ENCODE measurements around the gene SLC38A2.

SLC38A2 gene

DNA sequence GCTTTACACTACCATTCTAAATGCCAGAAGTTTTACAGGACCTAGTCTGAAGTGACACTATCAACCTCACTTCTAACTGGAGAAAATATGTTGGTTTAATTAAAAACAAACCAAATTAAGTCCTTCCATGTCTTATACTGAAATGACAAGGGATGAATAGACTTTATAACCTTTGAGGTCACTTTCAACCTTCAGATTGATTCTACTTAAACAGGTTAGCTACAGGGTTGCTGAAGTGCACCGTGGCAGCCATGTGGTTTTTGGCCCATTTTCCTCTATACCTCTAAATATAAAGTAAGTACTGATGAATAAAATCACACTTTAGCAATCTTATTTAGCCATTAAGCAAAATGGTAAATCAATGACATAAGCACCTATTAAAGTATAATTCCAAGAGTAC is 3.9 kb downstream of the SLC38A2 start:
- Histone ChIP-seq H3K36me3 (ENCODE audit: insufficient read depth, low read length) (peaks cover 78% of the 10 kb centered on the region), H3K79me2 (ENCODE audit: control insufficient read depth, insufficient read depth, low read length, unreplicated experiment) (peaks cover 93% of the 10 kb centered on the region), H3K27ac (ENCODE audit: low read depth, low read length) (peak overlapping the region; percentile 85), H3K27me3 (ENCODE audit: insufficient read depth, low read length) (no peaks in the 10 kb centered on the region), H3K4me3 (ENCODE audit: low read depth, low read length) (peak overlapping the region; percentile 99), H3K4me1 (ENCODE audit: control insufficient read depth, insufficient read depth, low read length, unreplicated experiment) (peaks cover 55% of the 10 kb centered on the region), H2AFZ (ENCODE audit: low read length, unreplicated experiment) (no peak overlapping the region)

DNA sequence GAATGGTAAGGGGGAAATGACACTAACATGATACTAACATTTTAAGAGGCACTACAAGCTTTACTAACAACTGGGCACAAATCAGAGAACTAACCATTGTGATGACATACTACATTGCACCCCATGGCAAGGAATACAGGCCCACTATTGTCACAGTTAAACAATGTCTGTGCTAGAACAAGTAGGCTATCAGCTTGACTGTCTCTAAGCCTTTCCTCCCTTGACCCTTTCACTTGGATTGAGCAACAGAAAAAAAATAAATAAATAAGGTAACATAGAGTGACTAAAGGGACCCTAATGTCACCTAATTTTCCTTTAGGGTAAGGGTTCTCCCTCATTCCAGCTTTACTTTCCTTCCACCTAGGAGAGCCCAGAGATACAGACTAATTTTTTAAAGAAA is 4.4 kb downstream of the SLC38A2 start:
- H3K4me3 ChIP-seq (ENCODE audit: low read depth, low read length) = peak overlapping the region; percentile 99
- H3K4me1 ChIP-seq (ENCODE audit: control insufficient read depth, insufficient read depth, low read length, unreplicated experiment) = peaks cover 58% of the 10 kb centered on the region
- peaks cover 83% of the 10 kb centered on the region for H3K36me3 ChIP-seq (ENCODE audit: insufficient read depth, low read length)
- peak overlapping the region; percentile 85 for H3K27ac ChIP-seq (ENCODE audit: low read depth, low read length)
- peaks cover 91% of the 10 kb centered on the region for H3K79me2 ChIP-seq (ENCODE audit: control insufficient read depth, insufficient read depth, low read length, unreplicated experiment)
- no peak overlapping the region for H2AFZ ChIP-seq (ENCODE audit: low read length, unreplicated experiment)
- H3K27me3 ChIP-seq (ENCODE audit: insufficient read depth, low read length) = no peaks in the 10 kb centered on the region

DNA sequence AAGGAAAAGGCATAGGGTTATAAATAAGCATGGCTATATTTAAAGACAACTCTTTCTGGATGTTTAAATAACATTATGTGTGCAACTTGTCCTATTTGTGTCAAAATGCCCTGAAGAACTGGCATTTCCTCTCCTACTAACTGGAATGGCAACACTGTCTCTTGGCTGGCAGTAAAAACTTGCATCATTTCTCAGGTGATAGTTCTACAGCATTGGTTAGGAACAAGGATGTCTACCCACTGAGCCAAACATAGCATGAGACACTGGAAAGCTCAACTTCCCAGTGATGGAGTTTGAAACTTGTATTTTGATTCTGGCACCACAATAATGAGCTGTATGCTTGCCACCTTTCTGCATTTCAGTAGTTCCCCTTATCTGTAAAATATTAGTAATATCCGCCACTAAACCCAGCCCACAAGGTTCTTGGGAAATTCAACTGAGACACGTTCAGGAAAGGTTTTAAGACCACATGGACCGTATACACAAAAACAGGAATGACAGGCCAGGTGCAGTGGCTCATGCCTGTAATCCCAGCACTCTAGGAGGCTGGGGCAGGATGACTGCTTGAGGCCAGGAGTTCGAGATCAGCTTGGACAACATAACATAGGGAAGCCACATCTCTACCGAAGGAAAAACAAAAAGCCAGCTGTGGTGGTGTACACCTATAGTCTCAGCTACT is 5.1 kb downstream of the SLC38A2 start:
- Histone ChIP-seq H3K27ac (ENCODE audit: low read depth, low read length) (peak overlapping the region; percentile 85), H3K79me2 (ENCODE audit: control insufficient read depth, insufficient read depth, low read length, unreplicated experiment) (peaks cover 87% of the 10 kb centered on the region), H2AFZ (ENCODE audit: low read length, unreplicated experiment) (no peak overlapping the region), H3K4me3 (ENCODE audit: low read depth, low read length) (peak overlapping the region; percentile 99), H3K36me3 (ENCODE audit: insufficient read depth, low read length) (peaks cover 90% of the 10 kb centered on the region), H3K27me3 (ENCODE audit: insufficient read depth, low read length) (no peaks in the 10 kb centered on the region), H3K4me1 (ENCODE audit: control insufficient read depth, insufficient read depth, low read length, unreplicated experiment) (peaks cover 60% of the 10 kb centered on the region)

DNA sequence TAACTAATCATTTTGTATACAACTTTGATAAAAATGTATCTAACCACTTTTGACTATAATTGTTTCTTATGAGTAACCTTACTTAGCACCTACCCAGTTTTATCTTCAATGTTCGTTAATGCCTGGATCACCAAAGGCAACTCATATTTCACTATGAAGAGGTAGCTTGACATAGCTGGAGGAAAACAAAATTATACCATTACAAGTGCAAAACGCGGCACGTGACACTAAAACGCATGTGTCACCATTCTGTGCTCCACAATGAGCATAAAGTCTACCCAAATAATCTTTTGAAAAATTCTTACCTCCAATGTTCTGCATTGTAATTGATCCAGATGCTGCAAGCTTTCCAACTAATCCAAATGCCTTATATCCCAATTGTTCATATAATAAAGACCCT is 5.8 kb downstream of the SLC38A2 start:
- Histone ChIP-seq H3K27ac (ENCODE audit: low read depth, low read length) (peak overlapping the region; percentile 85), H3K4me1 (ENCODE audit: control insufficient read depth, insufficient read depth, low read length, unreplicated experiment) (peaks cover 60% of the 10 kb centered on the region), H3K36me3 (ENCODE audit: insufficient read depth, low read length) (peaks cover 96% of the 10 kb centered on the region), H3K27me3 (ENCODE audit: insufficient read depth, low read length) (no peaks in the 10 kb centered on the region), H3K4me3 (ENCODE audit: low read depth, low read length) (peak overlapping the region; percentile 99), H3K79me2 (ENCODE audit: control insufficient read depth, insufficient read depth, low read length, unreplicated experiment) (peaks cover 79% of the 10 kb centered on the region), H2AFZ (ENCODE audit: low read length, unreplicated experiment) (no peak overlapping the region)

DNA sequence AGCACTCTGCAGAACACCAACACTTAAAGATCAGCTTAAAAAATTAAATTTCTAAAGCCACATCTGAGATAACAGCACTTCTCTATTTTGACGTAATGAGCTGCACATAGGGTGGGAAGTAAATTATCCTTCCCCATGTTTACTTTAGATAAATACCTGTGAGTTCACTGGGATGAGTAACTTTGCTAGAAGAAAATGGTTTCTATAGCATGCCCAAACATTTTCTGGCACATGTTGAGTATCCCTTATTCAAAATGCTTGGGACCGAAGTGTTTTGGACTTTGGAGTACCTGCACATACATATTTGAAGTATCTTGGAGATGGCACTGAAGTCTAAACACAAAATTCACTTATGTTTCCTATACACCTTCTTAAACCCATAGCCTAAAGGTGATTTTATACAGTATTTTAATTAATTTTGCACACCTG is 6.6 kb downstream of the SLC38A2 start:
- Histone ChIP-seq H2AFZ (ENCODE audit: low read length, unreplicated experiment) (no peak overlapping the region), H3K4me3 (ENCODE audit: low read depth, low read length) (peak overlapping the region; percentile 99), H3K36me3 (ENCODE audit: insufficient read depth, low read length) (peaks cover 99% of the 10 kb centered on the region), H3K4me1 (ENCODE audit: control insufficient read depth, insufficient read depth, low read length, unreplicated experiment) (peaks cover 60% of the 10 kb centered on the region), H3K27me3 (ENCODE audit: insufficient read depth, low read length) (no peaks in the 10 kb centered on the region), H3K27ac (ENCODE audit: low read depth, low read length) (peak overlapping the region; percentile 85), H3K79me2 (ENCODE audit: control insufficient read depth, insufficient read depth, low read length, unreplicated experiment) (peaks cover 71% of the 10 kb centered on the region)

DNA sequence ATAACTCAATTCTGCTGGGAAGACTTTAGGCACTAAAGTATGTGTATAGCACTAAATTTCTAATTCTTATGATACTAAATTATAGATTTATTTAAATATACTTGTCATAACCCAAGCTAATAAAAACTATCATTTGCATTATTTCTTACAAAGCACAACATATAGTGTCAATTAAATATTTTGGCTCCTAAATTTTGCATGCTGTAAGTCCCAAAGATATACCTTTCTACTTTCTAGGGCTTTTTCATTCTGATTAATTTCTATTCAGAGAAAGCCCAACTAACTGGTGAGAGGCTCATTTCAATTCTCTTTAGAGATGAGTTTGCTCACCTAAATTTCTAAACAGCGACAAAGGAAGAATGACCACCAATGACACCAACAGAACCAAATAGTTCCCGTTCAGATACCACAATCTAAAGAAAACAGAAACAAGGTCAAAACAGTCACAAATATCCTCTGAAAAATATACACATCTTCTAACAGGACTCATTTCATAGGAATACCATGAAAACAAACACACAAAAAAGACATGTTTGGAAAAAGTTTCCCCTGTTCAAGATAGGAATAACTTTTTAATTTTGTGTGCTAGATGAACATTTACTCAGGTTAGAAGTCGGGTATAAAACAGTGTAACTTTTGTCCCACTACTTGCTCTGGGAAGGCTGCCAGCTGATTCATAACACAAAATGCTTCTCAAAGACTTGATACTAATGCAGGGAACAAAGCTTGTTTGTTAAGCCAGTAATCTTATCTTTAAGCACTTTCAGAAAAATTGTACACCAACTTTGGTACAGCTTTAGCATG is 7.6 kb downstream of the SLC38A2 start:
- H3K4me3 ChIP-seq (ENCODE audit: low read depth, low read length) = peak overlapping the region; percentile 99
- H3K36me3 ChIP-seq (ENCODE audit: insufficient read depth, low read length) = peaks cover 99% of the 10 kb centered on the region
- peaks cover 62% of the 10 kb centered on the region for H3K79me2 ChIP-seq (ENCODE audit: control insufficient read depth, insufficient read depth, low read length, unreplicated experiment)
- H2AFZ ChIP-seq (ENCODE audit: low read length, unreplicated experiment) = no peak overlapping the region
- H3K4me1 ChIP-seq (ENCODE audit: control insufficient read depth, insufficient read depth, low read length, unreplicated experiment) = peaks cover 61% of the 10 kb centered on the region
- no peaks in the 10 kb centered on the region for H3K27me3 ChIP-seq (ENCODE audit: insufficient read depth, low read length)
- peak overlapping the region; percentile 85 for H3K27ac ChIP-seq (ENCODE audit: low read depth, low read length)

DNA sequence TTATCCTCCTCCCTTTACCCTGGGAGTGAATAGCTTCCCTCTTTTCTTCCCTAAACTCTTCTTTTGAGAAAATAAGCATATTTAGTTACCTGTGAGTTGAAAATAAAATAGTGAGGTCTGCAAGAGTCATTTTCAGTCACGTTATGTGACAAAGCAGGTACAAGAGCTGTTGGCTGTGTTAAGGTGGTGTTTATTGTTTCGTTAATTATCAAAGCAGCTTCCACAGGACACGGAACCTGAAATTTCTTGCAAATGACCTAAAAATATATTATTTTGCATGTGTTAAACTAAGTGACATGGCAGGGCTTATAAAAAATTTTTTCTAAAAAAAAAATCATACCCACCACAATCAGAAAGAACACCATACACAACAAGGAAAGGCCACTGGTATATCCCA is 8.3 kb downstream of the SLC38A2 start:
- Histone ChIP-seq H3K27ac (ENCODE audit: low read depth, low read length) (peak overlapping the region; percentile 85), H2AFZ (ENCODE audit: low read length, unreplicated experiment) (no peak overlapping the region), H3K36me3 (ENCODE audit: insufficient read depth, low read length) (peaks cover 99% of the 10 kb centered on the region), H3K27me3 (ENCODE audit: insufficient read depth, low read length) (no peaks in the 10 kb centered on the region), H3K79me2 (ENCODE audit: control insufficient read depth, insufficient read depth, low read length, unreplicated experiment) (peaks cover 55% of the 10 kb centered on the region), H3K4me3 (ENCODE audit: low read depth, low read length) (peak overlapping the region; percentile 99), H3K4me1 (ENCODE audit: control insufficient read depth, insufficient read depth, low read length, unreplicated experiment) (peaks cover 66% of the 10 kb centered on the region)

DNA sequence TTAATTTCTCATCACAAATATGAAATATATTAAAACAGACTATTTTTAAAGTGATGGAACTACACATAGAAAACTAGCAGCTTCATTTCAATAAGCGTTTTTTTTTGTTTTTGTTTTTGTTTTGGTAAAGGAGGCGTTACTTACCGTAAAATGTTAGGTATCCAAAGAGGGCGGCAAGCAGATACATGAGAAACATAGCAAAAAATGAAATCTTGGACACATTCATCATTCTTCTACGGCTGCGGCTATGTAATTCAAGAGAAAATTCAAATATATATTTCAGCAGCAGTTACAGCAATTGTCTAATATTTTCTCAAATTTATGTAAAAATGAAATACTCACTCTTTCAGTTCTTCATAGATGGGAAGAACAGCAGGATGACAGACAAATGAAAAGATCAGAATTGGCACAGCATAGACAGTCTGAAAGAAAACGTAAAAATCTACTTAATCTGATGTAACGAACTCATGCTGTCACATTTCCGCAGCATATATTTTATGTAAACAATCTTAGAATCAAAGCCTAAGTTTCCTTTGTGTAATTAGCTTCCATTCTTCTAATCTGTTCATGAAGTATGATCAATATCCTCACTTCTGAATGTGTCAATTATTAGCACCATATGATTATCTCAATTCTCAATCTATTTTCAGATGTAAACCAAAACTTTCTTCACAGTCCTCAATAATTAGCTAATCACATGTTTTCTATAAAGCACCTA is 8.8 kb downstream of the SLC38A2 start:
- H3K79me2 ChIP-seq (ENCODE audit: control insufficient read depth, insufficient read depth, low read length, unreplicated experiment) = peaks cover 49% of the 10 kb centered on the region
- H3K27me3 ChIP-seq (ENCODE audit: insufficient read depth, low read length) = no peaks in the 10 kb centered on the region
- peaks cover 97% of the 10 kb centered on the region for H3K36me3 ChIP-seq (ENCODE audit: insufficient read depth, low read length)
- H3K4me3 ChIP-seq (ENCODE audit: low read depth, low read length) = peak overlapping the region; percentile 99
- no peak overlapping the region for H2AFZ ChIP-seq (ENCODE audit: low read length, unreplicated experiment)
- peaks cover 63% of the 10 kb centered on the region for H3K4me1 ChIP-seq (ENCODE audit: control insufficient read depth, insufficient read depth, low read length, unreplicated experiment)
- peak overlapping the region; percentile 85 for H3K27ac ChIP-seq (ENCODE audit: low read depth, low read length)

DNA sequence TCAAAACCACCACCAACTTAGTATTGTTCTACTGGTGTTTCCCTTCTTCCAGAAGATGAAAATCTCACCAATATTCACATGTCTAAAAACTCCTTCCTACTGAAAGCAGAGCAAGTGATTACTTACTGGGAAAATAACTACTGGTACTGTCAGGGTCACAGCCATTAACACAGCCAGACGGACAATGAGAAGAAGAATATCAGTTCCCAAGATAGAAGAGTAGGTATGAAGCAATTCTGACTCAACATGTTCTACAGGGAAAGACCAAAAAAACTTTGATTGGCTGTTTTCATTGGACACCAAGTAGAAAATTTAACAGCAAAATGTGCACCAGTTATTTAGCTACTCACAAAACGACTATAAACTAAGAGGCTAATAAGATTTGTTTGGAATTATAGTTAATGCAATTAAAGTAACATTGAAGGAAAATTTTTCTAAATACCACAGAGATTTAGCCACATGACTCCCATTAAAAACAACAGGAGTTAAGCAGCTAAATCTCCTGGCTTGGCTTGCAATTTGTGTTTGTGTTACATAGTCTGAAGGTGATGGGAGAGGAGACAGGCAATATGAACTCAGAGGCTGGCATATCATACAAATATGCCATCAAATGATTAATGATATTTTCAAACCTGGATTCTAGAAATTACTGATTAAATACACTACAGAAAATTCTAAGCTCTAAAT is 9.5 kb downstream of the SLC38A2 start:
- Histone ChIP-seq H3K27ac (ENCODE audit: low read depth, low read length) (peak overlapping the region; percentile 85), H3K27me3 (ENCODE audit: insufficient read depth, low read length) (no peaks in the 10 kb centered on the region), H2AFZ (ENCODE audit: low read length, unreplicated experiment) (no peak overlapping the region), H3K36me3 (ENCODE audit: insufficient read depth, low read length) (peaks cover 90% of the 10 kb centered on the region), H3K4me3 (ENCODE audit: low read depth, low read length) (peak overlapping the region; percentile 99), H3K79me2 (ENCODE audit: control insufficient read depth, insufficient read depth, low read length, unreplicated experiment) (peaks cover 42% of the 10 kb centered on the region), H3K4me1 (ENCODE audit: control insufficient read depth, insufficient read depth, low read length, unreplicated experiment) (peaks cover 56% of the 10 kb centered on the region)

DNA sequence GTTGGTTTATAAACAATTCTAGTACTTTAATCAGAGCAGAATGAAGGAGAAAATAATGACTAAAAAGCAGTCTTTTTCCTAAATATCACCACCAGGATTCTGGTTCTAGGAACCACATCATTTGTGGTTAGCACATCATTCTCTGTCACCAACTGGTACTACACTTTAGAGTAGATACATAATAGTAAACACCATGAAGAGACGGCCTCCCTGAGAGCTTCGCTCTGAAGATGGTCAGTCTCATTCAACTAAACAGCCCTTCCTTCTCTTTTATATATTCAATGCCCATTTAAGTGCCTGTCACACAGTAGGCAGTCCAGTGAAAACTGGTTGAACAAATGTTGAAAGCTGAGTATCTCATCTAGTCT is 10.9 kb downstream of the SLC38A2 start:
- H3K79me2 ChIP-seq (ENCODE audit: control insufficient read depth, insufficient read depth, low read length, unreplicated experiment) = peaks cover 28% of the 10 kb centered on the region
- peaks cover 76% of the 10 kb centered on the region for H3K36me3 ChIP-seq (ENCODE audit: insufficient read depth, low read length)
- H2AFZ ChIP-seq (ENCODE audit: low read length, unreplicated experiment) = no peak overlapping the region
- peak overlapping the region; percentile 85 for H3K27ac ChIP-seq (ENCODE audit: low read depth, low read length)
- H3K4me3 ChIP-seq (ENCODE audit: low read depth, low read length) = 0 out of 2 replicates have a peak overlapping the region, but pooled peaks have one; percentile 20
- no peaks in the 10 kb centered on the region for H3K27me3 ChIP-seq (ENCODE audit: insufficient read depth, low read length)
- H3K4me1 ChIP-seq (ENCODE audit: control insufficient read depth, insufficient read depth, low read length, unreplicated experiment) = peaks cover 42% of the 10 kb centered on the region
